ENCODE measurements around the gene PAQR5. TPM values are rescaled to one million over a fixed set of nuclear protein-coding genes. Genes with fewer than 3 reads are reported as not detected.
A peak's percentile ranks its signal among the peaks of the same experiment; 100 is the strongest.
"Not testable (repeated sequence)": the region's sequence is repeated elsewhere in the genome, so short reads cannot be mapped to it uniquely, and the experiment has no call there.

The PAQR5 gene
- polyA plus RNA-seq, 4 donors = 0.90 to 33.3 (median 31.8) TPM

DNA sequence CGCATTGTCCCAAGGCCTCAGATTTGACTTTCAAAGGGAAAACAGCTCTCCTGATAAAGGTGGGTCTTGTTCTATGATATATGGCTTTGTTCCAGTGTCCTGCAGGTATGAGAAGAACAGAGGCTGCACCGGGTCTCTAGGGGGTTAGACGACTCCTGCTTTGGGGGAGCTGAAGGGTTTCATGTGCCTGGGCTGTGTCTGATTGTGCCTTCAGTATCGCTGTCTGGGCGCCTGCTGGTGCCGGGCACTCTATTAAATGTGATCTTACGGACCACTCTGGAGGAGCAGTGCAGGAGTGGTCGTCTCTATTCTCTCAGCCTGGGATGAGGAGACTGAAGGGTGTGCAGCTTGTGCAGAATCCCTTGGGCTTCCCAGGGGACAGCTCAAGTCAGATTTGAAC lies 16.0 kb downstream of the PAQR5 start:
- no peak for DNase-seq (ENCODE audit: low read depth in 4 of 4, low spot score in 3 of 4)

DNA sequence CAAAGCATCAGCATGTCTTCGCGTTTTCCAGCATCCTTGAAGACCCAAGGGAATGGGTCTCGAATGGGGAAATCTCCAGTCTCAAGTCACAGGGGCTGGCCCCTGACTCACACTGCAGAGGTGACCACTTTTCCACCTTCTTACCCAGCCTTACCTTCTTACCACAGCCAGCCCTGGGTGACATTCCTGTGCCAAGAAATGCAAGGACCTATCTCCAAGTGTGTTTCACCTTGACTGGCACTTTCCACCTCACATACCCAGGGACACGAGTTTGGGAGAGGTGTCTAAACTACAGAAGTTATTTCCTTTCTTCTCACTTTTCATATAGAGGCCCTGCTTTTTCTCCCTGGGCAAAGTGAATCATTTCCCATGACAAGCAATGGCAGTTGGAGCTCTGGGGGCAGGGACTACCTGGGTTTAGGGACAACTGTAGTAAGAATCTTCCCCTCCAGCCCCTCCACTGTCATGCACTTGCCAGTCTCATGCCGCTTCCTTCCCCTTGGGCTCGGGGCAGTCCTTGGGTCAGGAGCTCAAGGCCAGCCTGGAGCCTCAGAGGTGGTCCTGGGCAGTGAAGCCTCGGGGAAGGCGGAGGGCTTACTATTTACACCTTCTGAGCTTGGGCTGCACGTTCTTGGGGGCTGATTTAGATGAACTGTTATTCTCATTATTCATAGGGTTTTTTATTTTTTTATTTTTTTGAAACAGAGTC lies 16.8 kb downstream of the PAQR5 start:
- DNase-seq (ENCODE audit: low read depth in 4 of 4, low spot score in 3 of 4) = no peak

- DNase-seq (ENCODE audit: low read depth in 4 of 4, low spot score in 3 of 4) = no peak
Measured at GRCh38 chr15:69316291-69316690, 17.6 kb downstream of the PAQR5 start.

- peak in 2 of 4 donors; percentile 59 to 62 for DNase-seq (ENCODE audit: low read depth in 4 of 4, low spot score in 3 of 4)
Measured at GRCh38 chr15:69317392-69317841, 18.7 kb downstream of the PAQR5 start.

DNA sequence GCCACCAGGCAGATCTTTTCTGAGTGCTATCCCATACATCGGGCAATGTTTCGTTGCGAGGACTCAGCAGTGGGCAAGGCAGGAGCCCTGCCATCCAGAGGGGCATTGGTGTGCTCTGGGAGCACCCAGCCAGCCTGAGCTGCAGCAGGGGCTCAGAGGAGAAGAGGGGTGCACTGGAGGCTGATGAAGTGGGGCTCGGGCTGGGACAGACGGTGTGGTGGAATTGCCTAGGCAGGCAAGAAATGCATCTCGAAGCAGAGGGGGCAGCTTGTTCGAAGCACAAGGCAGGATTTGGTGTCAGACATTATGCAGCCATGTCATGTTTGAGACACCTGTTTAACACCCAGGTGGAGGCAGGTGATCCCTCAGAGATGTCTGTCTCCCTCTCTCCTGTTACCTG lies 19.3 kb downstream of the PAQR5 start:
- no peak for DNase-seq (ENCODE audit: low read depth in 4 of 4, low spot score in 3 of 4)

DNA sequence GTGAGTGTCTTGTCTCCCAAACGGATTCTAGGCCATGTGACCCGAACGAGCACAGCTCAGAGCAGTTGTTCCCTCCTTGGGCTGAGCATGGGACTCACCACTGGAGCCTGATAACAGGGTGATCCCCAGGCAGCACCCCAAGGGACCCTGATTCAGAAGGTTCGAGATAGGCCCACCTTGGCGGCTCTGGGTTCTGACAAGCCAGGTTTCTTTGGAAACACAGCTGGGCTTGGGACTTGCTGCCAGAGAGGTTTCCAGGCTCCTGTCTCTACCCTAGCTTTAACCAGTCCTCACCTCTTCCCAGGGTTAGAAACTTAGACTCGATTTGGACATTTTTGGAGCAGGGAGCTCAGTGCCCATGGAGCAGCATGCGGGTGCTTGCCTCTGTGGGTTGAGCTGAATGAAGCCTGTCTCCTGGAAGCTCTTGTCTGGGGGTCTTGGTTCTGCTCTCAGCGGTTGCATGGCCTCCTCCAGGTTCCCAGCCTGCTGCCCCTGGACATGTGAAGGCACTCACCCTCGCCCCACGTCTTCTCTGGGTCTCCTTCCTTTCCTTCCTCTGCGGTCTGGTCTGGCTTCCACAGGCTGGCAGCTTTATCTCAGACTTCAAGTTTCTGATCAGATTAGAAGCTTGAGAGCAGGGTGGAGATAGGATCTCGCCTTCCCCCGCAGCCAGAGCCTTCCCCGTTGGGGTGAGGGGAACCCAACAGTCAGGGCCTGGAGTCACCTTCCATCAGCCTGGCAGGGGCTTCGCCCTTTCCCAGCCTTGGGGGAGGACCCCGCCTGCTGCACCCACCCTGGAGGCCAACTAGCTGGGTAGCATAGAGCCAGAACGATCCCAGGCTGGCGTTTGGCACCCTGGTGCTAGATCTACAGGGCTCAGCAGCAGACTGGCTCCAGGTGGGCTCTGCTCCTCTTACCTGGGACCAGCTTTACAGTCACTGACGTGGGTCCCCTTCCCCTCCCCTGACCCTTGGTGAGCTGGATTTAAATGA lies 21.0 kb downstream of the PAQR5 start:
- no peak for DNase-seq (ENCODE audit: low read depth in 4 of 4, low spot score in 3 of 4)

- DNase-seq (ENCODE audit: low read depth in 4 of 4, low spot score in 3 of 4) = no peak
Measured at GRCh38 chr15:69320977-69321554, 22.4 kb downstream of the PAQR5 start.

DNA sequence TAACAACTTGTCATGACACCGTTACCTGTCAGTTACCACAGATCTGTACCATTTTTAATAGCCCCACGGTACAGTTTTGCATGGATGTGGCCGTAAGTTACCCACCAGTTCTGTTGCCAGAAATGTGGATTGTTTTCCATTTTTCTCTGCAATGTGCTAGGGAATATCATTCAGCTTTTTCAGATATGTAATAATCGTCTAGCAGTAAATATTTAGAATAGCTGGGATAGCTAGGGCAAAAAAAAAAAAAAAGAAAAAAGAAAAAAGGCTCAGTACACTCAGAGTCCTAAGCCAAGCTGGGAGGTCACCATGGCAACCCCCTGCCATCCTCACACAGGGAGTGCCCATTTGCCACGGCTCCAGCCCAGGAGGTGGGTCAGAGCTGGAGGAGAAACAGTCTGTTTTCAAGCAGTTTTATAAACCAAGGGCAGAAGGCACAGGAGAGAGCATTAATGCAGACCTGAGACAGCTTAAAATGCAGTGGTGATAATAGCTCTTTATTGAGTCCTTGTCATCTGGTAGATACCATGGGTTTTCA lies 25.2 kb downstream of the PAQR5 start:
- no peak for DNase-seq (ENCODE audit: low read depth in 4 of 4, low spot score in 3 of 4)

DNA sequence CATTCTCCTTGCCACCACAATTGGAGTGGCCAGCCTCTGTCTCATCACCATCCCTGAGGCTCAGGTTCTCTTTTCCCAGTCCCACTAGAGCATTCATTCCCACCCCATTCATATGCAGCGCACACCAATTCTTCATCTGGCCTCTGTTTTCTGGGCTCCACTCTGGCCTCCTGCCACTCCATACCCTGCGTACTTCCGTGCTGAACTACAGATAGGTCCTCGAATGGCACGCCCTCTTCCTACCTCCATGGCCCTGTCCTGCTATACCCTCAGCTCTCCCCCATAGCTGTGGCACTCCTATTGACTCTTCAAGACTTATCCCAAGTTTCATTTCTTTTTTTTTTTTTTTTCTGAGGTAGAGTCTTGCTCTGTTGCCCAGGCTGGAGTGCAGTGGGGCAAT lies 25.9 kb downstream of the PAQR5 start:
- DNase-seq (ENCODE audit: low read depth in 4 of 4, low spot score in 3 of 4) = no peak

DNA sequence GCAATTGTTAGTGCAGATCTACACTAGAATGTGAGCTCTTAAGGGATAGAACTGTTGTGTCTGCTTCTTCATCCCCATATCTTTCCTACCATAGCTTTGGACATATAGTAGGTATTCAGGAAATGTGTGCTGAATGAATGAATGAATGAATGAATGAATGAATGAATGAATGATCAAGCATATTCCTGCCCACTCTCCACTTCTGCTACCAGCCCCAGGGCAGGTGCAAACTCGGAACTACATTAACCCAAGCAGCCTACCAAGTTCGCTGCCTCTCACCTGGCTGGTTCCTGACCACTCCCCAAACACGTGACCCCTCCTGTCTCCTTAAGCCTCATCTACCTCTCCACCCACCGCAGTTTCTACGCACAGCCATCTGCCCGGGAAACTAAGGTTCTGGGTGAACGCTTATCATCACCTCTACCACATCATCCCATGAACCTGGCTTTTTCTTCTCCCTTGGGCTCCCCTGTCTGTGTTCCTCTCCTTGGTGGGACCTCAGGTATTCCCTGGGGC lies 26.8 kb downstream of the PAQR5 start:
- no peak for DNase-seq (ENCODE audit: low read depth in 4 of 4, low spot score in 3 of 4)

GRCh38 chr15:69328080-69328479 lies 29.4 kb downstream of the PAQR5 start:
- no peak for DNase-seq (ENCODE audit: low read depth in 4 of 4, low spot score in 3 of 4)

- no peak for DNase-seq (ENCODE audit: low read depth in 4 of 4, low spot score in 3 of 4)
Measured at GRCh38 chr15:69328739-69329138, 30.0 kb downstream of the PAQR5 start.

DNA sequence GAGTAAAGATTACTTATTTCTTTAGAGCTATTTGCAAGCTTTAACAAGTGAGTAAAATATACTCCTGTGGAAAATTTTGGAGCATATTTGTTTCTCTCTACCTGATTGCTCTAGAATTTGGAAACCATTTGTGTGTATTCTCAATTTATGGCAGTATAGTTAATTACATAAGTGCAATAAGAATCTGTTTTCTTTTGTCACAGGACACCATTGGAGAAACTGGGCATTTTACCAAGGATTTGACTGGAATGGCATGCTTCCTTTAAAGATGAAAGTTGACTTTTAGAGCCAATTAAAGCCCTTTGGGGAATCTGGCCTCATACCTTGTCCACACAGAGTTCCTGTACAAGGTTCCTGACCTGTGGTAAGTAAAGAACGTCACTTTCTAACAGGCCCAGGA lies 38.4 kb downstream of the PAQR5 start:
- DNase-seq (ENCODE audit: low read depth in 4 of 4, low spot score in 3 of 4) = no peak

- DNase-seq (ENCODE audit: low read depth in 4 of 4, low spot score in 3 of 4) = no peak
Measured at GRCh38 chr15:69338535-69339213, 40.0 kb downstream of the PAQR5 start.

GRCh38 chr15:69339214-69339543 lies 40.5 kb downstream of the PAQR5 start:
- DNase-seq (ENCODE audit: low read depth in 4 of 4, low spot score in 3 of 4) = not testable (repeated sequence)

- DNase-seq (ENCODE audit: low read depth in 4 of 4, low spot score in 3 of 4) = no peak
Measured at GRCh38 chr15:69340243-69340900, 41.7 kb downstream of the PAQR5 start.

- no peak for DNase-seq (ENCODE audit: low read depth in 4 of 4, low spot score in 3 of 4)
Measured at GRCh38 chr15:69341356-69341755, 42.6 kb downstream of the PAQR5 start.

GRCh38 chr15:69342460-69343076 lies 43.9 kb downstream of the PAQR5 start:
- DNase-seq (ENCODE audit: low read depth in 4 of 4, low spot score in 3 of 4) = no peak

DNA sequence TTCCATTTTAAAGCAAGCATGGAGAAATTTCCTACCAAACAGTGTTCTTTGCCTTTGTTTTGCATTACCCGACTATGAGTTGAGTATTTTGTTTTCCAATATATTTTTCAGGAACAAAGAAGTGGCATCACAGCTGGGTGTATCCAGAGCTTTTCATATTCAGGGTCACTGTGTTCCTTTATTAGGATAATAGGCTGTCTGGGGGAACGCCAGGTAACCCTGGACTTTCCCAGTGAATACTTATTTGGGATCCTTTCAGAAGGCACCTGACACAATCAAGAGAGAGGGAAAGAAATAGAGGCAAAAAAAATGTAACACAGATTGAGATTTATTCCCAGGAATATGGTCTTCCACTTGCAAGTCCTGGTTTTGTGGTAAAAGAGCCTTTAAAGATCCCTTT lies 44.4 kb downstream of the PAQR5 start:
- no peak for DNase-seq (ENCODE audit: low read depth in 4 of 4, low spot score in 3 of 4)

All from left renal pelvis (tissue), 4 donors.